Fibroblast of upper back skin (primary cell): ENCODE results near the gene KCTD19.

ENCODE experiments used
- DNase-seq: peaks from one replicate; pipeline ENCODE4 v3.0.0-alpha.2; 2013

Gene KCTD19

GRCh38 chr16:67281536-67282446, 44.8 kb downstream of the KCTD19 start:
- no peak for DNase-seq

GRCh38 chr16:67280090-67281015, 46.2 kb downstream of the KCTD19 start:
- no peak for DNase-seq

- peak; percentile 72 for DNase-seq
These were observed 47.0 kb downstream of the KCTD19 start, which contains the start of gene PLEKHG4 for GRCh38 chr16:67279296-67280089. Gene PLEKHG4, plus strand, starts transcription at chr16:67279532. Its CDS starts 513 bp downstream, at chr16:67280045.

DNA sequence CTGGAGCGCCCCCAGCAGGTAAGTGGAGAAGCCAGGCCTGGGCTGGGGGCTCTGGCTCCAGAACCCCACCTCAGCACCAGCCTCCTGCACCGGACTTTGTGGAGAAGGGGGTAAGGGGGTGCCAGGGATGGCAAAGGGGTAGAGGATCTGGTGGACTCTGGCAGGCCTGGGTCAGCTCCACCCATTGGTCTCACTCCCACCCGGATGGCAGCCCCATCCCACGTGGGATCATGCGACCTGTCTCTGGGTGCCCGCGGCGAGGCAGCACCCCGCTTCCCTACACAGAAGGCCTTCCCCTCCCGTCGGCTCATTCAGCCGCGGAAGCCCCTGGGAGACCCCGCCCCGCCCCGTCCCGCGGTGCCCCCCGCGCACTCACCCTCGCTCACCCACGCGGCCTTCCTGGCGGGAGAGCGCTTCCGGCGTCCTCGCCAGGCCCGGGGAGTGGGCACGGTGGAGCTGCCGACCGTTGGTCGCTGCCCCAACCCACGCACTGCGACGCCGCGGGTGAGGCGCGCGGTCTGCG, 47.7 kb downstream of the KCTD19 start:
- DNase-seq, result peak; percentile 13

DNA sequence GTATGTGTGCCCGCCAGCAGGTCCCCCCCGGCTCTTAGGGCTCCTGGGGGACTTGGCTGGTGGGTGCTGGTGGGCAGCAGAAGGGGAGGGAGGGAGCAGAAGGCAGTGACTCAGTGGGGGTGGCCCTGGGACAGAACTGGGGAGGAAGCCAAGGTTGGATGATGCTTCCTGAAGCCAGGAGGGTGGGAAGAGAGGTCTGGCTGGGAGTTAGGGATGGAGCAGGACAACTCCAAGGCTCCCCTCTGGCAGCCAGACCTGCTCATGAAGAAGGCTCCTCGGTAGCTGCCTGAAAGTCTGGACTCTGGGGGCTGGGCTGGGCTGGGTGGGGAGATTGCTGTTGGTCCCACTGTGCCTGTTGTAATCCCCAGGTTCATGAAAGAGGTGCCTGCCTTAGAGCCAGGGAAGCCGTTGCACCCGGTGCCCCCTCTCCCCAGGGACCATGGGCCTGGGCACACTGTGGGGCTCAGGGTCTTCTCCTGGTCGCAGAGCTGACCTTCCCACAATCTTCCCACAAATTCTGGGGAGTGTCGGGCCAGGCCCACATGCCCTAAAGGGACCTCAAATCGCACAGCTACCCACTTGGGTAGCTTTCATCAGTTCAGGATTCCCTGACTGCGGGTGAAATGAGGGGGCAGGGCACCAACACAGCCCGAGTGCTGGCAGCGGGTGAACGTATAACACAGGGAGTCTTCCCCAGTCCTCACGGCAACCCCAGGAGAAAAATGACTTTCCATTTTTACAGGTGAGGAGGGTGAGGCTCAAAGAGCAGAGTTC, 48.4 kb downstream of the KCTD19 start:
- peak; percentile 91 for DNase-seq

GRCh38 chr16:67277294-67277998, 49.1 kb downstream of the KCTD19 start:
- DNase-seq, result peak; percentile 100

DNA sequence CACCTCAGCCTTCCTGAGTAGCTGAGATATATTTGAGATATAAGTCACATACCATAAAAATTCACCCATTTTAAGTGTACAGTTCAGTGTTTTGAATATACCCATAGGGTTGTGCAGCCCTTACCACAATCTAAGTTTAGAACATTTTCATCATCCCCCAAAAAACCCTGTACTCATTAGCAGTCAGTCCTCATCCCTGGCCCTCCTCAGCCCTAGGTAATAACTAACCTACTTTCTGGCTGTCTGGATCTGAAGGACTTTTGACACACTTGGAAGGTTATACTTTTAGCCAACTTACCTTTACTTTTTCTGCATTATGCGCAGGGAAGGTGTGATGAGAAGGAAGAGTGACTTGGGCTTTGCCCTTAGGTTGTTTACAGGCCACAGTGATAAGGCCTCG, 51.2 kb downstream of the KCTD19 start:
- no peak for DNase-seq

- no peak for DNase-seq
These were observed 55.1 kb downstream of the KCTD19 start for GRCh38 chr16:67271446-67271845.

DNA sequence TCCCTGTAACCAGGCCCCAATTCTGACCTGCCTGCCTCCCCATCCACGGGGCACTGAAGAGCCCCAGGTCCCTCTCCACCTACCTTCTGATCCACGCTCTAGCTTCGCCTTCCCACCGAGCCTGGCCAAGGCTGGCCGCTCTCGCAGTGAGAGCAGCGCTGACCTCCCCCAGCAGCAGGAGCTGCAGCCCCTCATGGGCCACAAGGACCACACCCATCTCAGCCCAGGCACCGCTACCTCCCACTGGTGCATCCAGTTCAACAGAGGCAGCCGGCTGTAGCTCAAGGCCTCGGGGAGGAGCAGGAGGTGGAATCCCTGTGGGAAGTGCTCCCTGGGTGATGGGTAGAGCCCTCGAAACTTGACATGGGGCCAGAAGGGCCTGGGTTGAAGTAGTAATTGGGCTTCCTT, 55.6 kb downstream of the KCTD19 start:
- DNase-seq, result no peak

- DNase-seq, result peak; percentile 86
These were observed 56.8 kb downstream of the KCTD19 start for GRCh38 chr16:67269766-67270165.

DNA sequence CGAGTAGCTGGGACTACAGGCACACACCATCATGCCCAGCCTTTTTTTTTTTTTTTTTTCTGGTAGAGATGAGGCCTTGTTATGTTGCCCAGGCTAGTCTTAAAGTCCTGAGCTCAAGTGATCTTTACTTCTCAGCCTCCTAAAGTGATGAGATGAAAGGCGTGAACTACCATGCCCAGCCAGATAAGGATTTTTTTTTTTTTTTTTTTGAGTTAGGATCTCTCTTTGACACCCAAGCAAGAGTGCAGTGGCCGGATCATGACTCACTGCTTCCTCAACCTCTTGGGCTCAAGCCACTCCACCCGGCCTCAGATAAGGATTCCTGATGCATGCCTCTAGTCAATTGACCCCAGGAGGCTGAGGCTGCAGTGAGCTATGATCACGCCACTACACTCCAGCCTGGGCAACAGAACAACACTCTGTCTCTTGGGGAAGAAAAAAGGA, 58.4 kb downstream of the KCTD19 start:
- peak; percentile 95 for DNase-seq

DNA sequence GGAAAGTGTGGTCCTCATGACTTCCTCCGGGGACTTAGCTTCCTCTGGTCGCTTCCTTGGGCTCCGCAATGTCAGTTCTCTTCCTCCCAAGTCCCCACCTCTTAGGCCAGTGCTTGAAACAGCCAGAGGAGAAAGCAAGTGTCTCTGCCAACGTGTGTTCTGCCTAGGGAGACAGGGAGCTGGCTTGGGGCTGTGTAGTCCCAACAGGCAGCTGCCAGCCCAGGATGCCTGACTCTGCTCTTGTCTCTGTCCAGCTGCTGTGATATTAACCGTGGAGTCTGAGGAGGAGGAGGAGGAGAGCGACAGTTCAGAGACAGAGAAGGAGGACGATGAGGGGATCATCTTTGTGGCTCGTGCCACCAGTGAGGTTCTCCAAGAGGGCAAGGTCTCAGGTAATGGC, 60.7 kb downstream of the KCTD19 start:
- no peak for DNase-seq

GRCh38 chr16:67264866-67265265, 61.7 kb downstream of the KCTD19 start:
- no peak for DNase-seq

GRCh38 chr16:67264277-67264676, 62.3 kb downstream of the KCTD19 start:
- DNase-seq, result no peak

DNA sequence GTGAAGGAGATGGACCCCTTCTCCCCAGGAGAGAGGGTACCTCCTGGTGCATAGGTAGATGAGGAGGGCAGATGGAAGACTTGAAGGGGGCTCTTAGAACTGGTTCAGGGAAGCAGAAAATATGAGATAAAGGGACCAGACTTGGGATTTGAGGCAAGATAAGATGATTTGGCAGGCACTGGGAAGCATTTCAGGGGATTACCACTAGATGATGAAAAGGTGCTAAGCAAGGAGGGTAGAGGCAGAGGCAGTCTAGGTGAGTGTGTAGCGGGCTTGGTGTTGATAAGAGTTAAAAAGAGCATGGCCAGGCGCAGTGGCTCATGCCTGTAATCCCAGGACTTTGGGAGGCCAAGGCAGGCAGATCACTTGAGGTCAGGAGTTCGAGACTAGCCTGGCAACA, 63.3 kb downstream of the KCTD19 start:
- DNase-seq, result no peak

- DNase-seq, result peak; percentile 74
These were observed 66.0 kb downstream of the KCTD19 start for GRCh38 chr16:67260426-67261063.

DNA sequence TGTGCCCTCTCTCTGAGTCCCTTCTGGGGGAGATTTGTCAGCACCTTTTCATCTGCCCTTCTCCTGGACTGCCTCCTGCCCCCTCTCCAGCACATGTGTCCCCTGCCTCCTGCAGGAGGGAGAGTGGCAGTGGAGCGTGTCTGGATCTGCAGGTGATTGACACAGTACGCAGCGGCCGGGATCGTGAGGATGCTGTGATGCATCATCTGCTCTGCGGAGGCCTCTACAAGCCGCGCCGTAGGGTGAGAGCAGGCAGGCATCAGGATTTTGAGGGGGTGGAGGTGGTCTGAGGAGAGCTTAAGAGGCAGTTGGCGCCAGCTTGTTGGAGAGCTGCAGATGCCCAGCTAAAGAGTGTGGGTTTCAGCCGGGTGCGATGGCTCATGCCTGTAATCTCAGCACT, 66.8 kb downstream of the KCTD19 start:
- DNase-seq, result no peak

GRCh38 chr16:67258161-67258835, 68.2 kb downstream of the KCTD19 start:
- DNase-seq, result no peak

DNA sequence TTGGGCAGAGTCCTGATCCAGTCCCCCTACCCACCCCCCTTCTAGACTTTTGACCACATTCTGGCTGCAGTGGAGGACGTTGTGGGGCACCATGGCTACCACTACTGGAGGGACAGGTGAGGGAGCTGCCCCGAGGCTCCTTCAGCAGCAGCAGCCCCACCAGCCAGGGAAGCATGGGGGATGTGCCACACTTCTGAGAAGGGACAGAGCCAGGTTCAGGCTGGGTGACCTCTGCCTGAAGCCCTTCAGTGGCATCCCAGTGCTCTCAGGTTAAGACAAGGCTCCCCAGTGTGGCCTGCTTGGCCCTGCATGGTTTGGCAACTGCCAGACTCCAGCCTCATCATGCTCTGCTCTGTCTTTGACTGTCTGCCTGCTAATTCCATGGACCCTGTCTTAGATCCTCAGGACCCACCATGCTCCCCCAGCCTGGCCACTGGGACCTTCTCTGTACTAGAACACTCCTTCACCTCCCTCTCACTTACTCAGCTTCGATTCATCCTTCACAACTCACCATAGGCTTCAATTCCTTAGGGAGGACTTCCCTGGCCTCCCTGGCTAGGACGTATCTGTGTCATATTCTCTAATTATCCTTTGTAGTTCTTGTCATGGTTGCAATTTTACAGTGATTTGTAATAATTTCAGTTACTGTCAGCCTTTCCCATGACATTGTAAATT, 68.9 kb downstream of the KCTD19 start:
- DNase-seq, result no peak
